Lung (tissue), 12 donors: ENCODE results near the gene ANK3. TPM values are rescaled to one million over a fixed set of nuclear protein-coding genes. Genes with fewer than 3 reads are reported as not detected.

Experiments
- ATAC-seq: fragments of 200-7000 bp; cut with Tn5 transposase; one replicate; pipeline ENCODE4 v1.9.1; 2020; ENCODE audit warnings: moderate number of reproducible peaks; ENCODE audit not compliant: insufficient read depth, low FRiP score
- DNase-seq, 3 donors: peaks; one replicate each; pipeline ENCODE4 v3.0.0-alpha.2; 2013 to 2017
- H3K27ac ChIP-seq, 2 donors: one replicate each; pipeline ENCODE4 v1.5.1; 2013; ENCODE audit warnings: mild to moderate bottlenecking in 2 of 2, moderate library complexity in 2 of 2, control low read depth in 1 of 2, inconsistent platforms in 1 of 2, low read depth in 1 of 2, low read length in 1 of 2
- H3K27me3 ChIP-seq, 3 donors: one replicate each; pipeline ENCODE4 v1.5.1; 2013; ENCODE audit warnings: low read length in 2 of 3; ENCODE audit not compliant: control insufficient read depth in 3 of 3, insufficient read depth in 3 of 3
- H3K36me3 ChIP-seq, 4 donors: one replicate each; pipeline ENCODE4 v1.5.1; 2013; ENCODE audit warnings: low read length in 4 of 4, mild to moderate bottlenecking in 1 of 4, moderate library complexity in 1 of 4; ENCODE audit not compliant: control insufficient read depth in 4 of 4, insufficient read depth in 4 of 4
- H3K4me1 ChIP-seq, 5 donors: one replicate each; pipeline ENCODE4 v1.5.1; 2013; ENCODE audit warnings: low read length in 5 of 5, mild to moderate bottlenecking in 2 of 5, moderate library complexity in 1 of 5; ENCODE audit not compliant: control insufficient read depth in 5 of 5, insufficient read depth in 5 of 5
- H3K4me3 ChIP-seq: one replicate; pipeline ENCODE4 v1.5.1; 2013; ENCODE audit warnings: mild to moderate bottlenecking, control low read depth, moderate library complexity
- H3K9ac ChIP-seq, 2 donors: one replicate each; pipeline ENCODE4 v1.5.1; 2013; ENCODE audit warnings: low read length in 2 of 2, control low read depth in 1 of 2; ENCODE audit not compliant: insufficient read depth in 1 of 2
- H3K9me3 ChIP-seq, 4 donors: one replicate each; pipeline ENCODE4 v1.5.1; 2013; ENCODE audit warnings: low read length in 3 of 4, mild to moderate bottlenecking in 1 of 4, moderate library complexity in 1 of 4; ENCODE audit not compliant: control insufficient read depth in 4 of 4, insufficient read depth in 3 of 4
- WGBS, 2 donors: extraction: QIAGEN DNeasy Blood & Tissue Kit; methylation state at CpG; one replicate each; pipeline ENCODE4 v1.1.7; 2013; 5-methylcytosine and 5-hydroxymethylcytosine counted together
- polyA plus RNA-seq, 2 donors: library from polyadenylated mRNA; stranded (reverse); fragments of 200-250 nt; gene quantifications; one replicate each; pipeline ENCODE4 v1.2.1, GENCODE V29; 2013
- total RNA-seq, 2 donors: library from RNA; depleted of rRNA in 1 of 2; stranded (reverse); fragments of >200 nt in 1 of 2; gene quantifications; one replicate each; pipeline ENCODE4 v1.2.1, GENCODE V29; 2014 to 2021
- TF ChIP-seq, protein P1 (sequence below): IDR thresholded peaks from 2 replicates; pipeline ENCODE4 v1.5.1; 2012; ENCODE audit warnings: mild to moderate bottlenecking; ENCODE audit errors: control extremely low read depth, extremely low read depth
- donor health status: control.
- donor health status: control.
- donor health status: Bipolar disorder and iron deficiency.
- donor health status: healthy.
- donor health status: DM: yes; HTN: yes; CAD: no.

ANK3 gene
- total and polyA plus RNA-seq, 4 donors, result 10.4 to 96.0 (median 46.4) TPM

DNA sequence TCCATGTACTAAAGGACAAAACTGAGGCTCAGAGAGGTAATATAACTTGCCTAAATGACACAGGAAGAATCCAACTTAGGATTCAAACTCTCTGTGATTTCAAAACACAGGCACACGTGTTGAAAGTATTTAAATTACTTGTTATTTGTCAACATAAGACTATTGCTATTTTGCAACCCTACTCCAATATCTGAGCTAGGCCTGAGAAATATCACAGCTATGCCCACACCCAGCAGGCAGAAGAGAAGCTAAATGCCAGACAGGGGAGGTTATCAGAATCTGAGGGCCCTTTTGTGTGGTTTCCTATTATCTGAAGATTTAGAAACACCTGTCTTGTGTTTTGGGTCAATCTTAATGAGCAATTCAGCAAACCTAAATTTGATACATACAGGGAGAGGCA is 204.3 kb downstream of the ANK3 start:
- Histone ChIP-seq H3K4me3 (no peak overlapping the region), H3K4me1 (peaks cover 0 to 15% (median 0%) of the 10 kb centered on the region in 5 donors), H3K9me3 (peaks cover 0 to 1% (median 0%) of the 10 kb centered on the region in 4 donors), H3K27me3 (no peaks in the 10 kb centered on the region), H3K27ac (peak overlapping the region in 1 of 2 donors; percentile 27), H3K36me3 (peaks cover 0 to 15% (median 2%) of the 10 kb centered on the region in 4 donors), H3K9ac (no peak overlapping the region)
- 25 to 27% methylated on average over 1 of the region's 1 CpG for WGBS, 2 donors
- DNase-seq, result no peak
- TF ChIP-seq, protein P1, sequence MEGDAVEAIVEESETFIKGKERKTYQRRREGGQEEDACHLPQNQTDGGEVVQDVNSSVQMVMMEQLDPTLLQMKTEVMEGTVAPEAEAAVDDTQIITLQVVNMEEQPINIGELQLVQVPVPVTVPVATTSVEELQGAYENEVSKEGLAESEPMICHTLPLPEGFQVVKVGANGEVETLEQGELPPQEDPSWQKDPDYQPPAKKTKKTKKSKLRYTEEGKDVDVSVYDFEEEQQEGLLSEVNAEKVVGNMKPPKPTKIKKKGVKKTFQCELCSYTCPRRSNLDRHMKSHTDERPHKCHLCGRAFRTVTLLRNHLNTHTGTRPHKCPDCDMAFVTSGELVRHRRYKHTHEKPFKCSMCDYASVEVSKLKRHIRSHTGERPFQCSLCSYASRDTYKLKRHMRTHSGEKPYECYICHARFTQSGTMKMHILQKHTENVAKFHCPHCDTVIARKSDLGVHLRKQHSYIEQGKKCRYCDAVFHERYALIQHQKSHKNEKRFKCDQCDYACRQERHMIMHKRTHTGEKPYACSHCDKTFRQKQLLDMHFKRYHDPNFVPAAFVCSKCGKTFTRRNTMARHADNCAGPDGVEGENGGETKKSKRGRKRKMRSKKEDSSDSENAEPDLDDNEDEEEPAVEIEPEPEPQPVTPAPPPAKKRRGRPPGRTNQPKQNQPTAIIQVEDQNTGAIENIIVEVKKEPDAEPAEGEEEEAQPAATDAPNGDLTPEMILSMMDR, result no peak
- no peak for ATAC-seq

DNA sequence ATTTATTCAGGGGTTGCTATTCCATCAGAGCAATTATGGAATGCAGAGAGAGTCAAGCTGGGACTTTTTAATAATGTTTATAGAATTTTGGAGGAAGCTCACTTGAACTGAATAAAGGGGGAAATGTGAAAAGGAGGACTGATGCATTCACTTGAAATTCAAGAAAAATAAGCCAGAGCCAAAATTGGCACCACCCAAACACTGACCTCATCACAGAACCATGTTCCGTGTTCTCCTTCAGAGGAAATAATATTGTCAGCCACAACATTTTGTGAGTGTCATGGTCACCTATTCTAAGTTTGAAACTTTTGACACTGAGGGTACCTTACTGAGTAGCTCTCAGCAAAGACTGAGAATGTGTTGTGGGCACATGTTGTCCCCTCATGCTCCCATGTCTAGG is 207.0 kb downstream of the ANK3 start:
- H3K36me3 ChIP-seq, result peaks cover 0 to 22% (median 2%) of the 10 kb centered on the region in 4 donors
- H3K4me3 ChIP-seq, result no peak overlapping the region
- DNase-seq (no peak), ATAC-seq (no peak)
- no peaks in the 10 kb centered on the region for H3K9me3 ChIP-seq
- no peaks in the 10 kb centered on the region for H3K27me3 ChIP-seq
- TF ChIP-seq, protein P1, result no peak
- WGBS, 2 donors, result 69 to 74% methylated on average over 1 of the region's 1 CpG
- peak overlapping the region in 1 of 2 donors; percentile 40 for H3K27ac ChIP-seq
- H3K9ac ChIP-seq, result no peak overlapping the region
- peaks cover 0 to 5% (median 0%) of the 10 kb centered on the region in 5 donors for H3K4me1 ChIP-seq

- Histone ChIP-seq H3K27me3 (no peaks in the 10 kb centered on the region), H3K9ac (no peak overlapping the region), H3K9me3 (no peaks in the 10 kb centered on the region), H3K36me3 (peaks cover 0 to 14% (median 1%) of the 10 kb centered on the region in 4 donors), H3K4me1 (peaks cover 0 to 7% (median 0%) of the 10 kb centered on the region in 5 donors), H3K27ac (no peak overlapping the region), H3K4me3 (no peak overlapping the region)
- TF ChIP-seq, protein P1, result no peak
- DNase-seq, result no peak
- ATAC-seq, result no peak
- 97 to 99% methylated on average over 3 of the region's 3 CpGs for WGBS, 2 donors
Measured at GRCh38 chr10:60176925-60177324, 212.8 kb downstream of the ANK3 start.

DNA sequence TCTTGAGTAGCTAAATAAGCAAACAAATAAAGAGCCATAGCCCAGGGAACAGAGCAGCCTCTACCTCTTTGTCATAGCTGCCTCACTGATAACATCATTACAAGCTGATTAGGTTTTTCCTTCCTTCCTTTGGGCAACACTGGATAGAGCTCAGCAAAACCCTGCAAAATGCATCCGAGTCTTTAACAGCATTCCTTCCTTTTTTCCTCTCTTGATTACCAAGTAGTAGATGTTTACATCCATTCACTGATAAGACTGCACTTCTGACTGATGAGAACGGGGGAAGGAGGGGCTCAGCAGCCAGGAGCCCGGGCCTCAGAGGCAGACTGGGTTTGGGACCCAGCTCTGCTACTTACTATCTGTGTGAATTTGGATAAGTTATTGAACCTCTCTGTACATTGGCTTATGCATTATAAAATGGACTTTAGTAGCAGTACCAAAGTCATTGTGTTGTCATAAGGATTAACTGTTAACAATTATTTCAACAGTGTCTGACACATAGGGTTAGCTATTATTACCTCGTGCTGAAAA is 214.2 kb downstream of the ANK3 start:
- 29 to 36% methylated on average over 4 of the region's 4 CpGs for WGBS, 2 donors
- Histone ChIP-seq H3K27ac (no peak overlapping the region), H3K27me3 (no peaks in the 10 kb centered on the region), H3K4me3 (no peak overlapping the region), H3K4me1 (peaks cover 0 to 7% (median 0%) of the 10 kb centered on the region in 5 donors), H3K36me3 (peaks cover 0 to 10% (median 1%) of the 10 kb centered on the region in 4 donors), H3K9ac (no peak overlapping the region), H3K9me3 (no peaks in the 10 kb centered on the region)
- TF ChIP-seq, protein P1, result no peak
- peak in 2 of 3 donors; percentile 29 to 44 for DNase-seq
- ATAC-seq, result no peak
